Neural progenitor cell (in vitro differentiated cells): Measurements from ENCODE around the gene FAT1. TPM values are rescaled to one million over a fixed set of nuclear protein-coding genes. Genes with fewer than 3 reads are reported as not detected.
A peak's percentile ranks its signal among the peaks of the same experiment; 100 is the strongest.

ENCODE experiments used
- DNase-seq: peaks from one replicate; pipeline ENCODE4 v3.0.0-alpha.2; 2016; ENCODE audit warnings: low spot score
- H2AFZ ChIP-seq: fragments of 200-600 bp; sonication (generic); replicated peaks from 2 replicates; pipeline ENCODE4 v1.6.1; 2016; ENCODE audit warnings: antibody characterized with exemption
- H3F3A ChIP-seq: fragments of 200-600 bp; sonication (generic); 2 replicates; pipeline ENCODE4 v1.6.1; 2016; ENCODE audit warnings: antibody characterized with exemption, low read depth
- H3K27ac ChIP-seq: fragments of 200-600 bp; sonication (generic); 2 replicates; pipeline ENCODE4 v1.5.1; 2016; ENCODE audit warnings: mild to moderate bottlenecking
- H3K27me3 ChIP-seq: fragments of 200-600 bp; sonication (generic); 2 replicates; pipeline ENCODE4 v1.6.1; 2016; ENCODE audit warnings: mild to moderate bottlenecking, moderate library complexity
- H3K36me3 ChIP-seq: fragments of 200-600 bp; sonication (generic); 2 replicates; pipeline ENCODE4 v1.5.1; 2016
- H3K4me1 ChIP-seq: fragments of 200-600 bp; sonication (generic); 2 replicates; pipeline ENCODE4 v1.6.1; 2016; ENCODE audit warnings: mixed run types
- H3K4me2 ChIP-seq: fragments of 200-600 bp; sonication (generic); 2 replicates; pipeline ENCODE4 v1.6.1; 2016
- H3K4me3 ChIP-seq: fragments of 200-600 bp; sonication (generic); 2 replicates; pipeline ENCODE4 v1.5.1; 2016
- H3K79me2 ChIP-seq: fragments of 200-600 bp; sonication (generic); 2 replicates; pipeline ENCODE4 v1.6.1; 2016; ENCODE audit warnings: low read depth
- H3K9ac ChIP-seq: fragments of 200-600 bp; sonication (generic); 2 replicates; pipeline ENCODE4 v1.6.1; 2016
- H3K9me3 ChIP-seq: fragments of 200-600 bp; sonication (generic); 2 replicates; pipeline ENCODE4 v1.5.1; 2016; ENCODE audit warnings: low read depth
- H4K20me1 ChIP-seq: fragments of 200-600 bp; sonication (generic); 2 replicates; pipeline ENCODE4 v1.6.1; 2016; ENCODE audit warnings: low read depth
- H3K27ac Mint-ChIP-seq: 3 replicates; pipeline ENCODE4 v1.8.0; 2021; ENCODE audit warnings: mixed read lengths
- H3K27me3 Mint-ChIP-seq: 2 replicates; pipeline ENCODE4 v1.8.0; 2022; ENCODE audit warnings: low read depth, mild to moderate bottlenecking, inconsistent platforms, moderate library complexity, mixed read lengths; ENCODE audit not compliant: insufficient read depth
- H3K36me3 Mint-ChIP-seq: 3 replicates; pipeline ENCODE4 v1.8.0; 2021; ENCODE audit warnings: mixed read lengths
- H3K4me1 Mint-ChIP-seq: 3 replicates; pipeline ENCODE4 v1.8.0; 2021; ENCODE audit warnings: mixed read lengths
- H3K4me3 Mint-ChIP-seq: 3 replicates; pipeline ENCODE4 v1.8.0; 2021; ENCODE audit warnings: mild to moderate bottlenecking, moderate library complexity, mixed read lengths
- H3K9me3 Mint-ChIP-seq: 3 replicates; pipeline ENCODE4 v1.8.0; 2020; ENCODE audit warnings: mixed read lengths
- EZH2 ChIP-seq: fragments of 200-600 bp; sonication (generic); IDR thresholded peaks from 2 replicates; pipeline ENCODE4 v1.6.1; 2017; ENCODE audit warnings: antibody characterized with exemption, mild to moderate bottlenecking, moderate library complexity
- EZH2phosphoT487 ChIP-seq: fragments of 200-600 bp; sonication (generic); IDR thresholded peaks from 2 replicates; pipeline ENCODE4 v1.6.1; 2017; ENCODE audit warnings: antibody characterized with exemption
- total RNA-seq: library from RNA; depleted of rRNA; stranded (reverse); fragments of >200 nt; gene quantifications from 2 replicates; pipeline ENCODE4 v1.2.3, GENCODE V29; 2015; ENCODE audit warnings: low replicate concordance
- TF ChIP-seq, protein P1 (sequence below): fragments of 200-600 bp; sonication (generic); IDR thresholded peaks from 2 replicates; pipeline ENCODE4 v1.5.1; 2017; ENCODE audit warnings: antibody characterized with exemption, mild to moderate bottlenecking

Gene FAT1
- total RNA-seq, 1 donor from 2014 or later, result 517 TPM

DNA sequence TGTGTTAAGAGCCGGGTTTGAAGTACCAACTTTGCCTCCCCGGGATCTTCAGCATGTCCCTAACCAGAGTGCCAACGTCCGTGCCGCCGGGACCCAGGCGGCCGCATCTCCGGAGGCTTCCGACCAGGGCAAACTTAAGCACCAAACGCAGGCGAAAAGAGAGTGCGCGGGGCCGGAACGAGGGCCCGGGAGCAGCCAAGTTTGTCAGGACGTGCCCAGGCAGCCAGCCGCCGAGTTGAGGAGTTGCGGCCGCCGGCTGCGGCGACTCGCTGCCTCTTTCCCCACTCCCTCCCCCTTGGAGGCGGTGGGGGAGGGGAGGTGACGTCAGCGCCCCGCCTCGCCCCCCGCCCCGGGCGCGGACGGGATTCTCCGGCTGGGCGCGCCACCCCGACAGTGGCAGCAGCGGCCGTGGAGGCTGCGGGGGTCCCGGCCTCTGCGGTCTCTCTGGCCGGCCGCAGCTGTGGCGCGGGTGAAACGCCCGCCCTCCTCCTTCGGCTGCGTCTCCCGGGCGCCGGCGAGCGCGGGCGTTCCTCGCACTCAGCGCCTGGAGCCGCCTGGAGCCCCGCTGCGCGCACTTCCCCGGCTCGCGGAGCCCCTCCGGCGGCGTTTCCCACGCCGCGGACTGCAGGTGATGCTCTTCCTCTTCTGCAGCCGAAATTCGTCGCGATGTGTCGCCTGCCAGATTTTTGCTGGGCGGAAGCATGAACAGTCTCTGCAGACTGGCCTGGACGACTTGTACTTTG lies 2.9 kb upstream of the FAT1 start:
- peak overlapping the region; percentile 100 for H3K4me3 Mint-ChIP-seq
- Histone ChIP-seq H3F3A (peaks cover 43% of the 10 kb centered on the region), H3K79me2 (peaks cover 59% of the 10 kb centered on the region), H3K9me3 (no peaks in the 10 kb centered on the region), H3K9ac (peak overlapping the region; percentile 71), H3K36me3 (no peaks in the 10 kb centered on the region), H3K4me1 (peaks cover 24% of the 10 kb centered on the region), H3K4me3 (peak overlapping the region; percentile 96), H3K27me3 (no peaks in the 10 kb centered on the region), H2AFZ (peak overlapping the region; percentile 78), H3K27ac (peak overlapping the region; percentile 83), H4K20me1 (peaks cover 26% of the 10 kb centered on the region), H3K4me2 (peak overlapping the region; percentile 88)
- peaks cover 14% of the 10 kb centered on the region for H3K27me3 Mint-ChIP-seq
- H3K27ac Mint-ChIP-seq, result peak overlapping the region; percentile 97
- DNase-seq, result peak; percentile 93
- peaks cover 5% of the 10 kb centered on the region for H3K9me3 Mint-ChIP-seq
- no peak for TF ChIP-seq EZH2phosphoT487
- TF ChIP-seq, protein P1, sequence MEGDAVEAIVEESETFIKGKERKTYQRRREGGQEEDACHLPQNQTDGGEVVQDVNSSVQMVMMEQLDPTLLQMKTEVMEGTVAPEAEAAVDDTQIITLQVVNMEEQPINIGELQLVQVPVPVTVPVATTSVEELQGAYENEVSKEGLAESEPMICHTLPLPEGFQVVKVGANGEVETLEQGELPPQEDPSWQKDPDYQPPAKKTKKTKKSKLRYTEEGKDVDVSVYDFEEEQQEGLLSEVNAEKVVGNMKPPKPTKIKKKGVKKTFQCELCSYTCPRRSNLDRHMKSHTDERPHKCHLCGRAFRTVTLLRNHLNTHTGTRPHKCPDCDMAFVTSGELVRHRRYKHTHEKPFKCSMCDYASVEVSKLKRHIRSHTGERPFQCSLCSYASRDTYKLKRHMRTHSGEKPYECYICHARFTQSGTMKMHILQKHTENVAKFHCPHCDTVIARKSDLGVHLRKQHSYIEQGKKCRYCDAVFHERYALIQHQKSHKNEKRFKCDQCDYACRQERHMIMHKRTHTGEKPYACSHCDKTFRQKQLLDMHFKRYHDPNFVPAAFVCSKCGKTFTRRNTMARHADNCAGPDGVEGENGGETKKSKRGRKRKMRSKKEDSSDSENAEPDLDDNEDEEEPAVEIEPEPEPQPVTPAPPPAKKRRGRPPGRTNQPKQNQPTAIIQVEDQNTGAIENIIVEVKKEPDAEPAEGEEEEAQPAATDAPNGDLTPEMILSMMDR, result peak; percentile 22
- H3K4me1 Mint-ChIP-seq, result peaks cover 27% of the 10 kb centered on the region
- H3K36me3 Mint-ChIP-seq, result peaks cover 4% of the 10 kb centered on the region

DNA sequence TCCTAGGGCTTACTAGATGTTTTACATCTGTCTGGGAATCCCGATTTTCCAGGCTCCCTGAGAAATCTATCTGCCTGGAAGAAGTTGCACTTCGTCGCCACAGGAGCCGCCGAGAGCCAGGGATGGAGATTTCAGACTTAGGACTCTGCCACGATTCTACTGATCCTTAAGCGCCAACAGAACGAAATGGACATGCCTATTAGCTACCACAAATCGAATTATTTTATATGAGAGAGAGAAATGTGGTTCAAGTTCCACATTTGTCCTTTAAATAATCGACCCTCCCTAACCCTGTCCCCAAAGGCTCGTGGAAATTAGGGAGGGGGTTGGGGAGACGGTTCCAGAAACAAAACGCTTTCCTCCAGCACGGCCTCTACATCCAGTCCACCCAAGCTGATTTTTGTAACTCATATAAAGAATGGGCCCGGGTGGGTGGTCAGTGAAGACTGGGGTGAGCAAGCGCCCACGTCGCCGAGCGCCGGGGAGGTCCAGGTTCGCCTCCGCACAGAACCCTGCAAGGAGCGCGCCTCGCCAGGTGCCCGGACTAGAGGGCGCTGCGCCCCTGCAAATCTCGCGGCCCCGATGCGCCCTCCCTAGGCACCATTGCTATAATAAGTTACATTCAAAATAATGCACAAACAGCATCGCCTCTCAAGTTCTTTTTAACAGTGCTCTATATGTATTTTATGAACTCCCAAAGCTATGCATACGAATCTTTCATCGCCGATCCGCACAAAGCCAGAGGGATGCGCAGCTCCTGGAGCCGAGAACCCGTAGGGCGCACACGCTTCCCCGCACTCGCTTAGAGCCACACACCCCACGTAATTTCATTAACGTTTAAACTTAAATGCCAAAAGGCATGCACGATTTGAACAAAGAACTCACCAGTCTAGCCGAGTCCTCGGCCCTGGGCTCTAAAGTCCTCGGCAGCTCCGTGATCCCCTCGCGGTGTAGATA lies 2.1 kb upstream of the FAT1 start:
- Histone ChIP-seq H2AFZ (peak overlapping the region; percentile 78), H3K4me2 (peak overlapping the region; percentile 88), H3K27ac (peak overlapping the region; percentile 83), H3K36me3 (no peaks in the 10 kb centered on the region), H3K4me1 (peaks cover 24% of the 10 kb centered on the region), H3F3A (peaks cover 46% of the 10 kb centered on the region), H3K9ac (peak overlapping the region; percentile 71), H3K27me3 (no peaks in the 10 kb centered on the region), H3K9me3 (no peaks in the 10 kb centered on the region), H4K20me1 (peaks cover 34% of the 10 kb centered on the region), H3K4me3 (peak overlapping the region; percentile 96), H3K79me2 (peaks cover 67% of the 10 kb centered on the region)
- Mint-ChIP-seq H3K36me3 (peaks cover 11% of the 10 kb centered on the region), H3K9me3 (peaks cover 13% of the 10 kb centered on the region), H3K4me1 (peaks cover 31% of the 10 kb centered on the region), H3K4me3 (peak overlapping the region; percentile 100), H3K27me3 (peaks cover 14% of the 10 kb centered on the region), H3K27ac (peak overlapping the region; percentile 95)
- peak; percentile 86 for DNase-seq
- TF ChIP-seq, protein P1, result peak; percentile 73
- peak; percentile 41 for TF ChIP-seq EZH2
- TF ChIP-seq EZH2phosphoT487, result no peak

DNA sequence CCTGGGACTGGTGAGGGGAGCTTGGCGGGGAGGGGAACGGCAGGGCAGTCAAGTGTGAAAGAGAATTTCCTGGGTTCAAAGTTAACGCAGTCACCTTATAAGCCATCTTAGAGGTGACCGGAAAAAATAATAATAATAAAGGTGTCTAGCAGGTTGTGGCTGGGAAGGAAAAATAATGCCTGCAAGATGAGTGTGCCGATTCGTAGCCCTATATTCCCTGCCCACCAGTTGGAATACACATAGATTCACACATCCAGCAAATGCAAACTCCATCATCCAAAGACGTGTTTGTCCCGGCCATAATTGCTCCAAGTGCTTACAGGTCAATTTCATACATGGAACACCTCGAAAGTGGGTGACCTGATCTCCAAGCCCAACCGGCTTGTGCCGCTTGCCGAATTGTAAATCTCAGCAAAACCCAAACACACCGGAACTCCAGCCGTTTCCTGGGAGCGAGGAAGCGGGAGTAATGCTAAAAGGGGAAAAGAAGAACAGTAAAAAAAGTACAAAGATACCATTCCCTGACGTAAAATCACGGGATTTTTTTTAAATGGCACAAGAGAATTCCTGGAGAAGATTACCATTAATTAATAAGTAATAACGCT lies 1.3 kb upstream of the FAT1 start:
- H3K27ac Mint-ChIP-seq, result peak overlapping the region; percentile 98
- Histone ChIP-seq H3K9me3 (peaks cover 6% of the 10 kb centered on the region), H3K27me3 (no peaks in the 10 kb centered on the region), H2AFZ (no peak overlapping the region), H3K4me3 (peak overlapping the region; percentile 96), H4K20me1 (peaks cover 39% of the 10 kb centered on the region), H3K79me2 (peaks cover 75% of the 10 kb centered on the region), H3K27ac (peak overlapping the region; percentile 93), H3K4me2 (peak overlapping the region; percentile 88), H3K36me3 (peaks cover 7% of the 10 kb centered on the region), H3F3A (peaks cover 47% of the 10 kb centered on the region), H3K4me1 (peaks cover 24% of the 10 kb centered on the region), H3K9ac (peak overlapping the region; percentile 73)
- H3K27me3 Mint-ChIP-seq, result peaks cover 14% of the 10 kb centered on the region
- TF ChIP-seq EZH2phosphoT487 (no peak), EZH2 (no peak)
- TF ChIP-seq, protein P1, result no peak
- peak; percentile 50 for DNase-seq
- H3K4me1 Mint-ChIP-seq, result peaks cover 31% of the 10 kb centered on the region
- H3K4me3 Mint-ChIP-seq, result peak overlapping the region; percentile 100
- H3K9me3 Mint-ChIP-seq, result peaks cover 13% of the 10 kb centered on the region
- H3K36me3 Mint-ChIP-seq, result peaks cover 11% of the 10 kb centered on the region
